ENCODE measurements around the gene CFAP54.

Gene CFAP54

GRCh38 chr12:96886998-96887677, 397.8 kb downstream of the CFAP54 start:
- DNase-seq = peak in 32 of 56 donors; percentile 1 to 80 (median 17)

GRCh38 chr12:96889273-96889933, 400.0 kb downstream of the CFAP54 start:
- DNase-seq = no peak

- no peak for DNase-seq
Observed at GRCh38 chr12:96890331-96890730, 401.0 kb downstream of the CFAP54 start.

GRCh38 chr12:96892104-96892503, 402.7 kb downstream of the CFAP54 start:
- no peak for DNase-seq

- DNase-seq = no peak
Observed at GRCh38 chr12:96897421-96897820, 408.0 kb downstream of the CFAP54 start.

- DNase-seq = no peak
Observed at GRCh38 chr12:96901175-96901574, 411.8 kb downstream of the CFAP54 start.

GRCh38 chr12:96902076-96902475, 412.7 kb downstream of the CFAP54 start:
- no peak for DNase-seq

- DNase-seq = peak in 2 of 56 donors; percentile 3 to 28
Observed at GRCh38 chr12:96906498-96906848, 417.1 kb downstream of the CFAP54 start.

GRCh38 chr12:96906849-96907670, 417.7 kb downstream of the CFAP54 start, which contains the start of gene NEDD1:
NEDD1 (plus strand) TSS chr12:96907257; CDS start chr12:96909760, 2,503 bp downstream.
- peak in 52 of 56 donors; percentile 7 to 88 (median 64) for DNase-seq

- peak in 7 of 56 donors; percentile 2 to 13 (median 8) for DNase-seq
Observed at GRCh38 chr12:96907671-96908422, 418.5 kb downstream of the CFAP54 start.

- no peak for DNase-seq
Observed at GRCh38 chr12:96908423-96908675, 419.0 kb downstream of the CFAP54 start.

GRCh38 chr12:96912261-96912660, 422.9 kb downstream of the CFAP54 start:
- DNase-seq = no peak

GRCh38 chr12:96912943-96913342, 423.6 kb downstream of the CFAP54 start:
- DNase-seq = no peak

GRCh38 chr12:96919510-96920210, 430.3 kb downstream of the CFAP54 start:
- DNase-seq = no peak

All from nucleus accumbens (tissue), 56 donors.